ENCODE data around the gene BRAF. TPM values are rescaled to one million over a fixed set of nuclear protein-coding genes. Genes with fewer than 3 reads are reported as not detected.

The BRAF gene
- total and polyA plus RNA-seq, 2 of the 8 experiments (the other 6 are each of a cell fraction or from before 2014, with no cell fraction given), result 11.4 to 32.6 TPM

GRCh38 chr7:140726281-140726680, 198.4 kb downstream of the BRAF start:
- Histone ChIP-seq H3K4me3 (ENCODE audit: extremely low read depth in 1 of 4, insufficient read depth in 2 of 4, low read depth in 3 of 4, low read length in 4 of 4) (no peak overlapping the region), H3K23me2 (ENCODE audit: low read depth, low read length) (no peaks in the 10 kb centered on the region), H2BK12ac (ENCODE audit: low read depth, low read length) (no peak overlapping the region), H4K8ac (ENCODE audit: extremely low read depth, insufficient read depth, low read length) (no peak overlapping the region), H2BK15ac (ENCODE audit: low read length) (no peak overlapping the region), H3K36me3 (ENCODE audit: control insufficient read depth in 2 of 4, insufficient read depth in 4 of 4, low read length in 3 of 4) (peaks cover 0 to 5% (median 3%) of the 10 kb centered on the region in 4 experiments; a peak in 5 of 8 replicates), H3K79me1 (ENCODE audit: low read depth, low read length) (no peaks in the 10 kb centered on the region), H2AFZ (ENCODE audit: low read length) (no peak overlapping the region), H3K14ac (ENCODE audit: insufficient read length) (no peak overlapping the region), H3K27me3 (replicated peaks in 1 of 4; ENCODE audit: control insufficient read depth in 3 of 4, extremely low read depth in 1 of 4, insufficient read depth in 3 of 4, low read length in 3 of 4) (no peaks in the 10 kb centered on the region), H3K9me3 (ENCODE audit: insufficient read depth in 2 of 2, low read depth in 1 of 2, low read length in 1 of 2) (no peaks in the 10 kb centered on the region), H4K20me1 (replicated peaks in 1 of 2; ENCODE audit: control insufficient read depth in 1 of 2, insufficient read depth in 2 of 2, low read length in 2 of 2) (no peaks in the 10 kb centered on the region), H2BK120ac (replicated peaks; ENCODE audit: low read depth, low read length) (no peak overlapping the region), H3K27ac (ENCODE audit: low read depth, low read length) (no peak overlapping the region), H2AK5ac (ENCODE audit: low read depth, low read length) (no peak overlapping the region), H3K79me2 (ENCODE audit: control insufficient read depth in 1 of 2, insufficient read depth in 2 of 2, low read length in 2 of 2) (no peaks in the 10 kb centered on the region), H3K4me2 (ENCODE audit: insufficient read depth in 1 of 2, low read depth in 2 of 2, low read length in 2 of 2) (no peak overlapping the region), H3K4me1 (replicated peaks in 1 of 4; ENCODE audit: control insufficient read depth in 3 of 4, insufficient read depth in 4 of 4, low read length in 3 of 4) (no peaks in the 10 kb centered on the region), H3K9ac (replicated peaks in 1 of 4; ENCODE audit: extremely low read depth in 1 of 4, low read depth in 3 of 4, low read length in 3 of 4) (no peak overlapping the region), H3K56ac (replicated peaks; ENCODE audit: insufficient read length, low read depth, low read length) (no peak overlapping the region), H3K4ac (replicated peaks; ENCODE audit: insufficient read length, low read depth, low read length) (no peak overlapping the region), H3K18ac (ENCODE audit: extremely low read depth, low read length) (no peak overlapping the region), H2BK5ac (ENCODE audit: low read depth, low read length) (no peak overlapping the region), H4K91ac (replicated peaks; ENCODE audit: insufficient read length, low read length) (no peak overlapping the region), H3K23ac (ENCODE audit: insufficient read length) (no peak overlapping the region), H2BK20ac (ENCODE audit: low read length) (no peak overlapping the region), H4K5ac (ENCODE audit: insufficient read length, low read depth, low read length) (no peak overlapping the region)
- 75% methylated on average over 2 of the region's 2 CpGs; no CpG with 5 or more reads in 1 of the 2 experiments for WGBS, 2 experiments (ENCODE audit: extremely low coverage in 1 of 2, insufficient coverage in 1 of 2, insufficient read length in 1 of 2, insufficient replicate concordance in 2 of 2, low coverage in 1 of 2, low lambda C conversion rate in 2 of 2, missing lambda C conversion rate in 1 of 2)
- POLR2A ChIA-PET (ENCODE audit: partially characterized antibody), result no interaction called here
- CTCF ChIA-PET (ENCODE audit: partially characterized antibody), result interaction anchor here (0.8 to 3.0 kb wide), 23 partner anchors 10 to 508 kb away, joined by 3 to 19 read pairs (median 4); no protein-coding TSS in a partner anchor
- no peak for DNase-seq (ENCODE audit: low read depth in 1 of 2, low spot score in 2 of 2)
- no peak for FAIRE-seq
- TF ChIP-seq, protein P1, sequence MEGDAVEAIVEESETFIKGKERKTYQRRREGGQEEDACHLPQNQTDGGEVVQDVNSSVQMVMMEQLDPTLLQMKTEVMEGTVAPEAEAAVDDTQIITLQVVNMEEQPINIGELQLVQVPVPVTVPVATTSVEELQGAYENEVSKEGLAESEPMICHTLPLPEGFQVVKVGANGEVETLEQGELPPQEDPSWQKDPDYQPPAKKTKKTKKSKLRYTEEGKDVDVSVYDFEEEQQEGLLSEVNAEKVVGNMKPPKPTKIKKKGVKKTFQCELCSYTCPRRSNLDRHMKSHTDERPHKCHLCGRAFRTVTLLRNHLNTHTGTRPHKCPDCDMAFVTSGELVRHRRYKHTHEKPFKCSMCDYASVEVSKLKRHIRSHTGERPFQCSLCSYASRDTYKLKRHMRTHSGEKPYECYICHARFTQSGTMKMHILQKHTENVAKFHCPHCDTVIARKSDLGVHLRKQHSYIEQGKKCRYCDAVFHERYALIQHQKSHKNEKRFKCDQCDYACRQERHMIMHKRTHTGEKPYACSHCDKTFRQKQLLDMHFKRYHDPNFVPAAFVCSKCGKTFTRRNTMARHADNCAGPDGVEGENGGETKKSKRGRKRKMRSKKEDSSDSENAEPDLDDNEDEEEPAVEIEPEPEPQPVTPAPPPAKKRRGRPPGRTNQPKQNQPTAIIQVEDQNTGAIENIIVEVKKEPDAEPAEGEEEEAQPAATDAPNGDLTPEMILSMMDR (IDR thresholded peaks at IDR 0.05; ENCODE audit: control extremely low read depth in 1 of 3, insufficient read depth in 1 of 3, low read depth in 1 of 3, low read length in 3 of 3), result peak in 2 of 3 experiments; percentile 21 to 51; a peak in 1 of 4 replicates
- TF ChIP-seq YY1 (IDR thresholded peaks at IDR 0.05; ENCODE audit: low read depth, low read length), result peak; percentile 30; the same call in 1 of the 2 replicates
- peak; percentile 50 to 60 for TF ChIP-seq RAD21 (IDR thresholded peaks at IDR 0.05 in 1 of 2, conservative IDR thresholded peaks at IDR 0.05 in 1 of 2; ENCODE audit: low read depth in 2 of 2, low read length in 2 of 2)
- no peak for TF ChIP-seq JUND (IDR thresholded peaks at IDR 0.05; ENCODE audit: low read length)
